Stomach (tissue), 9 donors: ENCODE data around the gene EZH2. TPM values are rescaled to one million over a fixed set of nuclear protein-coding genes. Genes with fewer than 3 reads are reported as not detected.

Source experiments
- DNase-seq, 2 donors: peaks; one replicate each; pipeline versions ENCODE4 v3.0.0 to v3.0.0-alpha.2; 2013 to 2019
- H3K27ac ChIP-seq, 5 donors: fragments of 200-600 bp in 4 of 5; sonication (generic) in 4 of 5; one replicate each; pipeline ENCODE4 v1.5.1; 2013 to 2019; ENCODE audit warnings: mild to moderate bottlenecking in 1 of 5, moderate library complexity in 1 of 5
- H3K27me3 ChIP-seq, 3 donors: fragments of 200-600 bp; sonication (generic); one replicate each; pipeline ENCODE4 v1.5.1; 2017 to 2019; ENCODE audit warnings: mixed run types in 1 of 3
- H3K36me3 ChIP-seq, 4 donors: fragments of 200-600 bp; sonication (generic); 1 replicate in 3 of 4; 2 replicates in 1 of 4; pipeline ENCODE4 v1.5.1; 2016 to 2019
- H3K4me1 ChIP-seq, 4 donors: fragments of 200-600 bp; sonication (generic); one replicate each; pipeline ENCODE4 v1.5.1; 2016 to 2019
- H3K4me3 ChIP-seq, 4 donors: fragments of 200-600 bp; sonication (generic) in 3 of 4; one replicate each; pipeline ENCODE4 v1.5.1; 2016 to 2019; ENCODE audit warnings: mild to moderate bottlenecking in 1 of 4
- H3K9me3 ChIP-seq, 4 donors: fragments of 200-600 bp; sonication (generic); one replicate each; pipeline ENCODE4 v1.5.1; 2016 to 2019
- CTCF ChIP-seq, 7 experiments: fragments of 450-650 bp in 4 of 7; fragments of 200-600 bp in 3 of 7; sonication (generic) in 3 of 7; IDR thresholded peaks; one replicate each; pipeline ENCODE4 v1.5.1; 2016 to 2019; ENCODE audit warnings: antibody characterized with exemption in 7 of 7, control low read depth in 2 of 7, mild to moderate bottlenecking in 1 of 7
- EP300 ChIP-seq: sonication (generic); formaldehyde crosslinking; IDR thresholded peaks from one replicate; pipeline ENCODE4 v1.6.1; 2017; ENCODE audit warnings: antibody characterized with exemption
- POLR2A ChIP-seq, 4 donors: fragments of 450-650 bp; IDR thresholded peaks; one replicate each; pipeline ENCODE4 v1.6.1; 2016; ENCODE audit warnings: antibody characterized with exemption in 4 of 4, control low read depth in 2 of 4, mild to moderate bottlenecking in 1 of 4, moderate library complexity in 1 of 4
- POLR2AphosphoS5 ChIP-seq, 3 donors: sonication (generic); formaldehyde crosslinking; IDR thresholded peaks; one replicate each; pipeline ENCODE4 v1.6.1; 2016; ENCODE audit warnings: antibody characterized with exemption in 3 of 3
- WGBS, 5 donors: extraction: QIAGEN DNeasy Blood & Tissue Kit in 3 of 5; methylation state at CpG; one replicate each; pipeline versions ENCODE4 v1.1.5 to v1.1.7; 2013 to 2018; 5-methylcytosine and 5-hydroxymethylcytosine counted together
- intact Hi-C: fragments of 100-400 bp; cut with DNase I; formaldehyde crosslinking; loops from one replicate; pipeline ENCODE4 v1.15.1; 2023; ENCODE audit warnings: low total_unique reads
- polyA plus RNA-seq, 3 donors: library from polyadenylated mRNA; stranded (reverse); fragments of 200-250 nt; gene quantifications; one replicate each; pipeline ENCODE4 v1.2.3, GENCODE V29; 2013
- total RNA-seq, 5 donors: library from RNA; depleted of rRNA; stranded (reverse); fragments of >200 nt; gene quantifications; one replicate each; pipeline versions ENCODE4 v1.1.0 to v1.2.3, GENCODE V29; 2014 to 2016
- donor health status: healthy with polysubstance abuse.
- donor health status: Bipolar disorder and iron deficiency.
- donor health status: healthy.

EZH2 gene
- total and polyA plus RNA-seq, 8 donors, result under 0.01 to 12.9 (median 4.6) TPM

GRCh38 chr7:148789220-148789619 lies 94.9 kb downstream of the EZH2 start:
- no peaks in the 10 kb centered on the region for H3K27me3 ChIP-seq
- H3K27ac ChIP-seq, result no peak overlapping the region
- peaks cover 52 to 100% (median 98%) of the 10 kb centered on the region in 4 donors for H3K36me3 ChIP-seq
- WGBS, 5 donors, result 88 to 96% (median 89%) methylated on average over 7 of the region's 7 CpGs
- no peaks in the 10 kb centered on the region for H3K4me1 ChIP-seq
- no peak for DNase-seq
- no peak overlapping the region for H3K4me3 ChIP-seq
- TF ChIP-seq POLR2A (IDR thresholded peaks at IDR 0.05) (no peak), CTCF (IDR thresholded peaks at IDR 0.05) (no peak), POLR2AphosphoS5 (IDR thresholded peaks at IDR 0.05) (no peak), EP300 (no peak)
- intact Hi-C loops, result no loop called here
- H3K9me3 ChIP-seq, result no peaks in the 10 kb centered on the region

GRCh38 chr7:148787571-148788295 lies 96.4 kb downstream of the EZH2 start:
- TF ChIP-seq EP300 (no peak), POLR2AphosphoS5 (IDR thresholded peaks at IDR 0.05) (no peak), POLR2A (IDR thresholded peaks at IDR 0.05) (no peak), CTCF (IDR thresholded peaks at IDR 0.05) (no peak)
- H3K36me3 ChIP-seq, result peaks cover 45 to 100% (median 98%) of the 10 kb centered on the region in 4 donors

GRCh38 chr7:148783801-148784527 lies 100.1 kb downstream of the EZH2 start:
- no peaks in the 10 kb centered on the region for H3K27me3 ChIP-seq
- WGBS, 5 donors, result 85 to 95% (median 94%) methylated on average over 15 of the region's 15 CpGs
- H3K9me3 ChIP-seq, result no peaks in the 10 kb centered on the region
- no peak for TF ChIP-seq EP300
- TF ChIP-seq POLR2AphosphoS5 (IDR thresholded peaks at IDR 0.05), result no peak
- TF ChIP-seq CTCF (IDR thresholded peaks at IDR 0.05), result no peak
- TF ChIP-seq POLR2A (IDR thresholded peaks at IDR 0.05), result no peak
- no peak overlapping the region for H3K27ac ChIP-seq
- peaks cover 27 to 99% (median 97%) of the 10 kb centered on the region in 4 donors for H3K36me3 ChIP-seq
- no peak overlapping the region for H3K4me3 ChIP-seq
- intact Hi-C loops, result no loop called here
- no peaks in the 10 kb centered on the region for H3K4me1 ChIP-seq
- DNase-seq, result no peak

More at GRCh38 chr7:148787571-148788295, 96.4 kb downstream of the EZH2 start:
- Histone ChIP-seq H3K4me3 (no peak overlapping the region), H3K27me3 (no peaks in the 10 kb centered on the region), H3K4me1 (no peaks in the 10 kb centered on the region), H3K9me3 (no peaks in the 10 kb centered on the region), H3K27ac (no peak overlapping the region)
- intact Hi-C loops, result no loop called here
- DNase-seq, result no peak
- 83 to 89% (median 86%) methylated on average over 14 of the region's 14 CpGs for WGBS, 5 donors

- peaks cover 20 to 98% (median 95%) of the 10 kb centered on the region in 4 donors for H3K36me3 ChIP-seq
- peak in 1 of 2 donors; percentile 29 for DNase-seq
- WGBS, 5 donors, result 77 to 87% (median 82%) methylated on average over 42 to 44 of the region's 44 CpGs
- no peaks in the 10 kb centered on the region for H3K4me1 ChIP-seq
- TF ChIP-seq CTCF (IDR thresholded peaks at IDR 0.05) (no peak), POLR2A (IDR thresholded peaks at IDR 0.05) (no peak), POLR2AphosphoS5 (IDR thresholded peaks at IDR 0.05) (no peak), EP300 (no peak)
- intact Hi-C loops, result no loop called here
- no peak overlapping the region for H3K4me3 ChIP-seq
- no peaks in the 10 kb centered on the region for H3K27me3 ChIP-seq
- no peaks in the 10 kb centered on the region for H3K9me3 ChIP-seq
- H3K27ac ChIP-seq, result no peak overlapping the region
Observed at GRCh38 chr7:148782757-148783456, 101.2 kb downstream of the EZH2 start.
